Measurements from ENCODE around the gene TUBB1.
"Not testable (repeated sequence)": the region's sequence is repeated elsewhere in the genome, so short reads cannot be mapped to it uniquely, and the experiment has no call there.

The TUBB1 gene

GRCh38 chr20:59024111-59024530 is 4.9 kb downstream of the TUBB1 start:
- DNase-seq, result no peak

GRCh38 chr20:59025086-59025485 is 5.9 kb downstream of the TUBB1 start:
- DNase-seq, result no peak

- DNase-seq, result no peak
Observed at GRCh38 chr20:59025511-59025910, 6.3 kb downstream of the TUBB1 start.

GRCh38 chr20:59026904-59027740 is 7.9 kb downstream of the TUBB1 start:
- no peak for DNase-seq

GRCh38 chr20:59027741-59028320 is 8.6 kb downstream of the TUBB1 start:
- DNase-seq, result no peak

- DNase-seq, result no peak
Observed at GRCh38 chr20:59028812-59029211, 9.6 kb downstream of the TUBB1 start.

- no peak for DNase-seq
Observed at GRCh38 chr20:59030911-59031563, 11.8 kb downstream of the TUBB1 start.

- DNase-seq, result no peak
Observed at GRCh38 chr20:59031564-59032022, 12.4 kb downstream of the TUBB1 start.

GRCh38 chr20:59032023-59032712 is 12.9 kb downstream of the TUBB1 start, which contains the start of gene ATP5F1E:
TSS of gene ATP5F1E (minus strand) at chr20:59032335. CDS start at chr20:59032251, 84 bp downstream.
- peak; percentile 98 for DNase-seq

- no peak for DNase-seq
Observed at GRCh38 chr20:59032713-59033059, 13.5 kb downstream of the TUBB1 start.

- no peak for DNase-seq
Observed at GRCh38 chr20:59033093-59033492, 13.9 kb downstream of the TUBB1 start.

- DNase-seq, result no peak
Observed at GRCh38 chr20:59033616-59034165, 14.5 kb downstream of the TUBB1 start.

- DNase-seq, result no peak
Observed at GRCh38 chr20:59035381-59035780, 16.2 kb downstream of the TUBB1 start.

GRCh38 chr20:59037386-59037785 is 18.2 kb downstream of the TUBB1 start:
- no peak for DNase-seq

- DNase-seq, result no peak
Observed at GRCh38 chr20:59039233-59039632, 20.0 kb downstream of the TUBB1 start.

- DNase-seq, result no peak
Observed at GRCh38 chr20:59040667-59041066, 21.4 kb downstream of the TUBB1 start.

- DNase-seq, result not testable (repeated sequence)
Observed at GRCh38 chr20:59041487-59041886, 22.3 kb downstream of the TUBB1 start.

GRCh38 chr20:59042151-59042795 is 23.0 kb downstream of the TUBB1 start, which contains the start of gene PRELID3B:
TSS of gene PRELID3B (minus strand) at chr20:59042786. CDS start at chr20:59042730, 56 bp downstream.
- no peak for DNase-seq

- peak; percentile 98 for DNase-seq
Observed at GRCh38 chr20:59042796-59043631, 23.8 kb downstream of the TUBB1 start.

GRCh38 chr20:59043698-59044097 is 24.5 kb downstream of the TUBB1 start:
- DNase-seq, result no peak

- DNase-seq, result no peak
Observed at GRCh38 chr20:59044295-59044694, 25.1 kb downstream of the TUBB1 start.

Measured in activated CD8-positive, alpha-beta memory T cell treated with anti-CD3 and anti-CD28 coated beads for 24 hours (primary cell).